Measurements from ENCODE around the gene HMX2. TPM values are rescaled to one million over a fixed set of nuclear protein-coding genes. Genes with fewer than 3 reads are reported as not detected.

HMX2 gene
- total RNA-seq, 1 experiment from 2014 or later, result not detected

DNA sequence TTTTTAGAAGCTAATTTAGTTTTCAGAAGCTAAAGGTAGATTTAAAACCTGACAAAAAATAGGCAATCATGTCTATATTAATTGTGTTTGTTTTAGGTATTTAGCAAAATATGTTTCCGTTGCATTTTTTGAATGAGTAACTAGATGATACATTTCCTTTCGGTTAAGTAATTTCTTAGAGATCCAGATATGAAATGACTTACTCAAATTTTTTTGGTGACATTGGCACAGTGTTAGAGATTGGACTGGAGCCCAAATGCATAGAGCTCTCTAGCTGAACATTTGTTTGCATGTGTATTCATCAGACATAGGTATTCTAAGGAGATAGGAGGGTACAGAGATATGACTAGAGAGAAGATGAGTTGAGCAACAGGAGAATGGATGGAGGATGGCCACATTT is 8.1 kb downstream of the HMX2 start:
- Histone ChIP-seq H3K9me3 (ENCODE audit: control insufficient read depth in 1 of 2, insufficient read depth in 1 of 2, low read depth in 1 of 2, low read length in 2 of 2) (no peaks in the 10 kb centered on the region), H4K20me1 (ENCODE audit: insufficient read depth) (peaks cover 34% of the 10 kb centered on the region; the same call in 1 of the 2 replicates), H3K36me3 (ENCODE audit: control insufficient read depth in 1 of 2, insufficient read depth in 2 of 2, low read length in 2 of 2) (peaks cover 42 to 63% of the 10 kb centered on the region in 2 experiments), H3K79me2 (ENCODE audit: insufficient read depth, low read length) (peaks cover 69% of the 10 kb centered on the region), H3K9ac (ENCODE audit: low read length) (no peak overlapping the region), H3K27ac (ENCODE audit: low read depth, low read length) (no peak overlapping the region), H2AFZ (ENCODE audit: low read depth, low read length, poor library complexity, severe bottlenecking) (no peak overlapping the region), H3K4me3 (replicated peaks in 1 of 2; ENCODE audit: low read depth in 1 of 2, low read length in 2 of 2) (peak overlapping the region; percentile 89 to 93; a peak in 3 of 4 replicates), H3K9me2 (ENCODE audit: insufficient read depth) (no peaks in the 10 kb centered on the region), H3K4me1 (ENCODE audit: control insufficient read depth in 1 of 2, insufficient read depth in 2 of 2, low read length in 2 of 2) (peaks cover 8 to 20% of the 10 kb centered on the region in 2 experiments; a peak in 3 of 4 replicates), H3K4me2 (ENCODE audit: low read length) (peak overlapping the region; percentile 83), H3K27me3 (ENCODE audit: insufficient read depth, low read length) (no peaks in the 10 kb centered on the region)
- ChIA-PET CTCF (no interaction called here), RAD21 (ENCODE audit: low non-redundant PET in 1 of 2, low total read pairs in 2 of 2, uncharacterized antibody in 2 of 2, unreplicated experiment in 2 of 2) (no interaction called here), POLR2A (interaction anchor here (0.8 to 1.0 kb wide), 2 partner anchors 9 to 10 kb away, joined by 3 read pairs; no protein-coding TSS in a partner anchor)
- no TSS peak for BruUV-seq (replicated peaks)
- intact Hi-C loops (cut with micrococcal nuclease), result no loop called here
- no peak for ATAC-seq
- no peak for DNase-seq (ENCODE audit: low read depth, low spot score)
- TF ChIP-seq, protein P1, sequence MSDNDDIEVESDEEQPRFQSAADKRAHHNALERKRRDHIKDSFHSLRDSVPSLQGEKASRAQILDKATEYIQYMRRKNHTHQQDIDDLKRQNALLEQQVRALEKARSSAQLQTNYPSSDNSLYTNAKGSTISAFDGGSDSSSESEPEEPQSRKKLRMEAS (IDR thresholded peaks at IDR 0.05), result no peak
- TF ChIP-seq SRF (IDR thresholded peaks at IDR 0.05; ENCODE audit: low read depth), result no peak
- no peak for TF ChIP-seq SP1 (IDR thresholded peaks at IDR 0.05; ENCODE audit: low read depth)
- TF ChIP-seq CEBPB (IDR thresholded peaks at IDR 0.05; ENCODE audit: low read depth), result no peak
- TF ChIP-seq, protein P2, sequence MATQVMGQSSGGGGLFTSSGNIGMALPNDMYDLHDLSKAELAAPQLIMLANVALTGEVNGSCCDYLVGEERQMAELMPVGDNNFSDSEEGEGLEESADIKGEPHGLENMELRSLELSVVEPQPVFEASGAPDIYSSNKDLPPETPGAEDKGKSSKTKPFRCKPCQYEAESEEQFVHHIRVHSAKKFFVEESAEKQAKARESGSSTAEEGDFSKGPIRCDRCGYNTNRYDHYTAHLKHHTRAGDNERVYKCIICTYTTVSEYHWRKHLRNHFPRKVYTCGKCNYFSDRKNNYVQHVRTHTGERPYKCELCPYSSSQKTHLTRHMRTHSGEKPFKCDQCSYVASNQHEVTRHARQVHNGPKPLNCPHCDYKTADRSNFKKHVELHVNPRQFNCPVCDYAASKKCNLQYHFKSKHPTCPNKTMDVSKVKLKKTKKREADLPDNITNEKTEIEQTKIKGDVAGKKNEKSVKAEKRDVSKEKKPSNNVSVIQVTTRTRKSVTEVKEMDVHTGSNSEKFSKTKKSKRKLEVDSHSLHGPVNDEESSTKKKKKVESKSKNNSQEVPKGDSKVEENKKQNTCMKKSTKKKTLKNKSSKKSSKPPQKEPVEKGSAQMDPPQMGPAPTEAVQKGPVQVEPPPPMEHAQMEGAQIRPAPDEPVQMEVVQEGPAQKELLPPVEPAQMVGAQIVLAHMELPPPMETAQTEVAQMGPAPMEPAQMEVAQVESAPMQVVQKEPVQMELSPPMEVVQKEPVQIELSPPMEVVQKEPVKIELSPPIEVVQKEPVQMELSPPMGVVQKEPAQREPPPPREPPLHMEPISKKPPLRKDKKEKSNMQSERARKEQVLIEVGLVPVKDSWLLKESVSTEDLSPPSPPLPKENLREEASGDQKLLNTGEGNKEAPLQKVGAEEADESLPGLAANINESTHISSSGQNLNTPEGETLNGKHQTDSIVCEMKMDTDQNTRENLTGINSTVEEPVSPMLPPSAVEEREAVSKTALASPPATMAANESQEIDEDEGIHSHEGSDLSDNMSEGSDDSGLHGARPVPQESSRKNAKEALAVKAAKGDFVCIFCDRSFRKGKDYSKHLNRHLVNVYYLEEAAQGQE (IDR thresholded peaks at IDR 0.05; ENCODE audit: low read depth), result no peak
- no peak for TF ChIP-seq ZNF274 (IDR thresholded peaks at IDR 0.05; ENCODE audit: low read depth, low read length)
- no peak for TF ChIP-seq JUND (IDR thresholded peaks at IDR 0.05)
- TF ChIP-seq, protein P3, sequence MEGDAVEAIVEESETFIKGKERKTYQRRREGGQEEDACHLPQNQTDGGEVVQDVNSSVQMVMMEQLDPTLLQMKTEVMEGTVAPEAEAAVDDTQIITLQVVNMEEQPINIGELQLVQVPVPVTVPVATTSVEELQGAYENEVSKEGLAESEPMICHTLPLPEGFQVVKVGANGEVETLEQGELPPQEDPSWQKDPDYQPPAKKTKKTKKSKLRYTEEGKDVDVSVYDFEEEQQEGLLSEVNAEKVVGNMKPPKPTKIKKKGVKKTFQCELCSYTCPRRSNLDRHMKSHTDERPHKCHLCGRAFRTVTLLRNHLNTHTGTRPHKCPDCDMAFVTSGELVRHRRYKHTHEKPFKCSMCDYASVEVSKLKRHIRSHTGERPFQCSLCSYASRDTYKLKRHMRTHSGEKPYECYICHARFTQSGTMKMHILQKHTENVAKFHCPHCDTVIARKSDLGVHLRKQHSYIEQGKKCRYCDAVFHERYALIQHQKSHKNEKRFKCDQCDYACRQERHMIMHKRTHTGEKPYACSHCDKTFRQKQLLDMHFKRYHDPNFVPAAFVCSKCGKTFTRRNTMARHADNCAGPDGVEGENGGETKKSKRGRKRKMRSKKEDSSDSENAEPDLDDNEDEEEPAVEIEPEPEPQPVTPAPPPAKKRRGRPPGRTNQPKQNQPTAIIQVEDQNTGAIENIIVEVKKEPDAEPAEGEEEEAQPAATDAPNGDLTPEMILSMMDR (IDR thresholded peaks at IDR 0.05 in 2 of 3, conservative IDR thresholded peaks at IDR 0.05 in 1 of 3; ENCODE audit: borderline replicate concordance in 1 of 3, insufficient read depth in 1 of 3, low read depth in 2 of 3, low read length in 2 of 3), result no peak
- no peak for TF ChIP-seq ZFX (IDR thresholded peaks at IDR 0.05)
- no peak for TF ChIP-seq POLR2AphosphoS5 (IDR thresholded peaks at IDR 0.05; ENCODE audit: low read depth, low read length)
- TF ChIP-seq CBX3 (IDR thresholded peaks at IDR 0.05; ENCODE audit: low read depth), result no peak
- no peak for TF ChIP-seq SIN3A (IDR thresholded peaks at IDR 0.05; ENCODE audit: low read depth)
- no peak for TF ChIP-seq POLR2A (IDR thresholded peaks at IDR 0.05; ENCODE audit: borderline replicate concordance, extremely low read depth, insufficient read depth, insufficient read length)
